Left cardiac atrium (tissue), 4 donors: ENCODE data around the gene SHANK3. TPM values are rescaled to one million over a fixed set of nuclear protein-coding genes. Genes with fewer than 3 reads are reported as not detected.

Source experiments
- ATAC-seq, 2 donors: fragments of 200-7000 bp; cut with Tn5 transposase; one replicate each; pipeline ENCODE4 v1.9.1; 2020; ENCODE audit warnings: mild to moderate bottlenecking in 2 of 2, moderate library complexity in 2 of 2
- DNase-seq: peaks from one replicate; pipeline ENCODE4 v3.0.0-alpha.2; 2020
- intact Hi-C, 2 donors: fragments of 100-400 bp; cut with DNase I; formaldehyde crosslinking; loops; one replicate each; pipeline versions ENCODE4 v1.14.1 to v1.15.1; 2022 to 2023
- total RNA-seq, 2 donors: library from RNA; stranded (reverse); fragmentation: NEBNext Ultra II Directional; extraction: Animal tissue kit (Norgen Biotek cat#: 25700); gene quantifications; one replicate each; pipeline ENCODE4 v1.2.1, GENCODE V29; 2021
- donor health status: DM: no; HTN: yes; CAD: no.
- donor health status: DM: no; HTN: yes; CAD: no; lungs with severe emphysema.
- donor health status: DM: yes; HTN: yes; CAD: no.
- donor health status: Dilated cardiomyopathy.

Gene SHANK3
- total RNA-seq, 2 donors from 2014 or later, result 19.5 to 34.1 TPM

GRCh38 chr22:50719814-50720300 is 47.2 kb downstream of the SHANK3 start:
- no peak for ATAC-seq
- intact Hi-C loops, result no loop called here
- DNase-seq, result no peak

- intact Hi-C loops, result no loop called here
- ATAC-seq, result peak in 1 of 2 donors; percentile 24
- no peak for DNase-seq
These were observed 48.0 kb downstream of the SHANK3 start for GRCh38 chr22:50720301-50721256.

GRCh38 chr22:50721257-50721844 is 48.7 kb downstream of the SHANK3 start:
- intact Hi-C loops, result no loop called here
- ATAC-seq (no peak), DNase-seq (no peak)

GRCh38 chr22:50722048-50722701 is 49.6 kb downstream of the SHANK3 start:
- DNase-seq (no peak), ATAC-seq (no peak)
- intact Hi-C loops, result no loop called here

Other genes with a start within 250 kb of the SHANK3 start
- gene SBF1, start 197.8 kb upstream of the SHANK3 start, total RNA-seq, result 10 to 100 TPM; 44.9 to 54.4 TPM
- gene ADM2, start 191.3 kb upstream of the SHANK3 start, total RNA-seq, result under 1 TPM; 0.15 to 0.52 TPM
- not detected for gene MIOX, start 186.0 kb upstream of the SHANK3 start, total RNA-seq
- 10 to 100 TPM; 35.4 to 37.6 TPM for gene LMF2, start 165.1 kb upstream of the SHANK3 start, total RNA-seq
- 10 to 100 TPM; 29.8 to 32.7 TPM for gene NCAPH2, start 164.6 kb upstream of the SHANK3 start, total RNA-seq
- 1 to 10 TPM in 1 of 2 donors, not detected in 1; 1.3 TPM for gene SCO2, start 147.2 kb upstream of the SHANK3 start, total RNA-seq
- gene TYMP, start 142.8 kb upstream of the SHANK3 start, total RNA-seq, result 10 to 100 TPM; 27.9 to 67.1 TPM
- gene KLHDC7B, start 126.9 kb upstream of the SHANK3 start, total RNA-seq, result under 1 TPM in 1 of 2 donors, not detected in 1; 0.15 TPM
- not detected for gene SYCE3, start 109.9 kb upstream of the SHANK3 start, total RNA-seq
- 100 to 1,000 TPM; 201 to 269 TPM for gene CPT1B, start 94.4 kb upstream of the SHANK3 start, total RNA-seq
- 10 to 100 TPM; 31.6 to 35.3 TPM for gene CHKB, start 90.0 kb upstream of the SHANK3 start, total RNA-seq
- gene MAPK8IP2, start 72.0 kb upstream of the SHANK3 start, total RNA-seq, result 1 to 10 TPM in 1 of 2 donors, under 1 TPM in 1; 0.42 to 1.1 TPM
- gene ARSA, start 44.7 kb upstream of the SHANK3 start, total RNA-seq, result 10 to 100 TPM; 27.0 to 32.5 TPM
- 1 to 10 TPM in 1 of 2 donors, not detected in 1; 1.5 TPM for gene ACR, start 65.4 kb downstream of the SHANK3 start, total RNA-seq
- gene RABL2B, start 110.8 kb downstream of the SHANK3 start, total RNA-seq, result 10 to 100 TPM; 10.2 to 11.0 TPM